ENCODE measurements around the gene MLLT3. TPM values are rescaled to one million over a fixed set of nuclear protein-coding genes. Genes with fewer than 3 reads are reported as not detected.
A peak's percentile ranks its signal among the peaks of the same experiment; 100 is the strongest.

The MLLT3 gene
- total RNA-seq, 1 experiment from 2014 or later = 7.0 TPM

- ChIA-PET CTCF (interaction anchor here (0.5 to 1.7 kb wide), 3 partner anchors 25 to 126 kb away, joined by 3 to 5 read pairs (median 3); no protein-coding TSS in a partner anchor), POLR2A (no interaction called here)
- no peak for DNase-seq (ENCODE audit: low spot score)
- Mint-ChIP-seq H3K4me1 (peaks cover 21% of the 10 kb centered on the region), H3K27me3 (ENCODE audit: low read depth) (no peaks in the 10 kb centered on the region), H3K27ac (no peak overlapping the region), H3K4me3 (no peak overlapping the region), H3K36me3 (no peaks in the 10 kb centered on the region), H3K9me3 (no peaks in the 10 kb centered on the region)
- TF ChIP-seq FOXP1 (CRISPR knock-in tag; IDR thresholded peaks at IDR 0.05; ENCODE audit: borderline replicate concordance) (no peak), IRF2 (CRISPR knock-in tag; IDR thresholded peaks at IDR 0.05; ENCODE audit: borderline replicate concordance, low read depth) (no peak), PRDM15 (CRISPR knock-in tag; IDR thresholded peaks at IDR 0.05) (no peak), KAT7 (CRISPR knock-in tag; IDR thresholded peaks at IDR 0.05; ENCODE audit: borderline replicate concordance) (no peak), ZBTB21 (CRISPR knock-in tag; IDR thresholded peaks at IDR 0.05; ENCODE audit: borderline replicate concordance) (no peak), AR (CRISPR knock-in tag; IDR thresholded peaks at IDR 0.05) (no peak), TEAD4 (CRISPR knock-in tag; IDR thresholded peaks at IDR 0.05) (no peak), ZNF425 (CRISPR knock-in tag; conservative IDR thresholded peaks at IDR 0.05) (no peak), ETV6 (CRISPR knock-in tag; IDR thresholded peaks at IDR 0.05) (no peak), ERG (CRISPR knock-in tag; IDR thresholded peaks at IDR 0.05) (no peak)
- no peak for ATAC-seq
Observed at GRCh38 chr9:20398536-20399338, 223.6 kb downstream of the MLLT3 start.

- Mint-ChIP-seq H3K27ac (no peak overlapping the region), H3K9me3 (no peaks in the 10 kb centered on the region), H3K4me3 (no peak overlapping the region), H3K27me3 (ENCODE audit: low read depth) (no peaks in the 10 kb centered on the region), H3K4me1 (peaks cover 21% of the 10 kb centered on the region), H3K36me3 (no peaks in the 10 kb centered on the region)
- ChIA-PET CTCF (interaction anchor here (0.9 to 1.7 kb wide), 2 partner anchors 127 to 714 kb away, joined by 3 to 5 read pairs; no protein-coding TSS in a partner anchor), POLR2A (interaction anchor here (0.6 kb wide), 1 partner anchor 13 kb away, joined by 3 read pairs; no protein-coding TSS in a partner anchor)
- no peak for DNase-seq (ENCODE audit: low spot score)
- peak; percentile 87 for ATAC-seq
- TF ChIP-seq ZNF671 (CRISPR knock-in tag; IDR thresholded peaks at IDR 0.05) (no peak), TEAD4 (CRISPR knock-in tag; IDR thresholded peaks at IDR 0.05) (no peak), ELF4 (CRISPR knock-in tag; IDR thresholded peaks at IDR 0.05; ENCODE audit: low read depth) (no peak), ZSCAN18 (CRISPR knock-in tag; IDR thresholded peaks at IDR 0.05) (no peak)
Observed at GRCh38 chr9:20397348-20397747, 225.0 kb downstream of the MLLT3 start.
